MV-4-11 (cell line): ENCODE data around the gene RNF169.

Source experiments
- DNase-seq: peaks from one replicate; lab custom pipeline; 2025; lab: John Stamatoyannopoulos, UW

RNF169 gene

GRCh38 chr11:74871037-74871436 is 122.4 kb downstream of the RNF169 start:
- DNase-seq, result peak; percentile 2

GRCh38 chr11:74877132-74877531 is 128.5 kb downstream of the RNF169 start:
- peak; percentile 7 for DNase-seq
